ENCODE data around the gene NQO2. TPM values are rescaled to one million over a fixed set of nuclear protein-coding genes. Genes with fewer than 3 reads are reported as not detected.
A peak's percentile ranks its signal among the peaks of the same experiment; 100 is the strongest.
"Not testable (repeated sequence)": the region's sequence is repeated elsewhere in the genome, so short reads cannot be mapped to it uniquely, and the experiment has no call there.

NQO2 gene
- total RNA-seq, 3 donors from 2014 or later (not counting 1 experiment from before 2014, with no cell fraction given): 13.1 to 21.7 (median 16.2) TPM

GRCh38 chr6:3022765-3023662 lies 23.3 kb downstream of the NQO2 start:
- Histone ChIP-seq H3K27ac (ENCODE audit: low read length) (peak overlapping the region; percentile 92), H3K4me1 (ENCODE audit: control insufficient read depth, insufficient read depth, low read length) (peaks cover 61% of the 10 kb centered on the region), H3K4me3 (ENCODE audit: low read length) (peak overlapping the region; percentile 59), H3K36me3 (ENCODE audit: control insufficient read depth, insufficient read depth, low read length) (peaks cover 2% of the 10 kb centered on the region), H3K9me3 (ENCODE audit: control insufficient read depth, insufficient read depth, low read length) (no peaks in the 10 kb centered on the region), H3K27me3 (ENCODE audit: control insufficient read depth, insufficient read depth, low read length) (no peaks in the 10 kb centered on the region)
- ATAC-seq (peak; percentile 5 to 27 (median 10)), DNase-seq (peak in 1 of 2 donors; percentile 57)
- 18% methylated on average over 26 of the region's 26 CpGs for WGBS (ENCODE audit: insufficient coverage)
- Mint-ChIP-seq H3K27ac (peak overlapping the region; percentile 86 to 96), H3K9me3 (no peaks in the 10 kb centered on the region), H3K36me3 (peaks cover 8% of the 10 kb centered on the region), H3K4me1 (peaks cover 37 to 44% of the 10 kb centered on the region in 2 donors), H3K27me3 (ENCODE audit: low read depth in 2 of 2) (no peaks in the 10 kb centered on the region), H3K4me3 (peak overlapping the region; percentile 99)
- TF ChIP-seq CTCF (IDR thresholded peaks at IDR 0.05): no peak
- intact Hi-C loops (cut with micrococcal nuclease): no loop called here

GRCh38 chr6:3023663-3024483 lies 24.2 kb downstream of the NQO2 start:
- ATAC-seq: peak; percentile 90 to 94 (median 94)
- H3K4me3 Mint-ChIP-seq: peak overlapping the region; percentile 99
- H3K27me3 ChIP-seq (ENCODE audit: control insufficient read depth, insufficient read depth, low read length): no peaks in the 10 kb centered on the region
- peak overlapping the region; percentile 92 for H3K27ac ChIP-seq (ENCODE audit: low read length)
- no peaks in the 10 kb centered on the region for H3K27me3 Mint-ChIP-seq (ENCODE audit: low read depth in 2 of 2)
- peaks cover 8% of the 10 kb centered on the region for H3K36me3 Mint-ChIP-seq
- H3K4me1 ChIP-seq (ENCODE audit: control insufficient read depth, insufficient read depth, low read length): peaks cover 68% of the 10 kb centered on the region
- H3K27ac Mint-ChIP-seq: peak overlapping the region; percentile 86 to 96
- peaks cover 2% of the 10 kb centered on the region for H3K36me3 ChIP-seq (ENCODE audit: control insufficient read depth, insufficient read depth, low read length)
- DNase-seq: peak; percentile 80 to 88
- 9% methylated on average over 30 of the region's 32 CpGs for WGBS (ENCODE audit: insufficient coverage)
- no peaks in the 10 kb centered on the region for H3K9me3 ChIP-seq (ENCODE audit: control insufficient read depth, insufficient read depth, low read length)
- H3K9me3 Mint-ChIP-seq: no peaks in the 10 kb centered on the region
- no peak for TF ChIP-seq CTCF (IDR thresholded peaks at IDR 0.05)
- H3K4me1 Mint-ChIP-seq: peaks cover 42 to 44% of the 10 kb centered on the region in 2 donors
- H3K4me3 ChIP-seq (ENCODE audit: low read length): peak overlapping the region; percentile 59
- intact Hi-C loops (cut with micrococcal nuclease): loop anchor here (1.0 kb wide), 1 partner anchor 25 kb away; the partner anchor contains the start of gene NQO2

GRCh38 chr6:3026791-3027626 lies 27.3 kb downstream of the NQO2 start:
- peak overlapping the region; percentile 72 to 90 for H3K27ac Mint-ChIP-seq
- ATAC-seq: peak; percentile 15 to 54 (median 49)
- Histone ChIP-seq H3K4me1 (ENCODE audit: control insufficient read depth, insufficient read depth, low read length) (peaks cover 66% of the 10 kb centered on the region), H3K27me3 (ENCODE audit: control insufficient read depth, insufficient read depth, low read length) (peaks cover 2% of the 10 kb centered on the region), H3K9me3 (ENCODE audit: control insufficient read depth, insufficient read depth, low read length) (no peaks in the 10 kb centered on the region), H3K27ac (ENCODE audit: low read length) (peak overlapping the region; percentile 60), H3K36me3 (ENCODE audit: control insufficient read depth, insufficient read depth, low read length) (no peaks in the 10 kb centered on the region), H3K4me3 (ENCODE audit: low read length) (no peak overlapping the region)
- 51% methylated on average over 20 of the region's 20 CpGs for WGBS (ENCODE audit: insufficient coverage)
- intact Hi-C loops (cut with micrococcal nuclease): no loop called here
- H3K4me3 Mint-ChIP-seq: peak overlapping the region; percentile 77
- peak; percentile 25 to 65 for DNase-seq
- H3K27me3 Mint-ChIP-seq (ENCODE audit: low read depth in 2 of 2): peaks cover 0 to 7% of the 10 kb centered on the region in 2 donors
- no peaks in the 10 kb centered on the region for H3K36me3 Mint-ChIP-seq
- H3K4me1 Mint-ChIP-seq: peaks cover 35 to 42% of the 10 kb centered on the region in 2 donors
- no peaks in the 10 kb centered on the region for H3K9me3 Mint-ChIP-seq
- no peak for TF ChIP-seq CTCF (IDR thresholded peaks at IDR 0.05)

- H3K27ac ChIP-seq (ENCODE audit: low read length); H3K4me3 Mint-ChIP-seq; intact Hi-C loops (cut with micrococcal nuclease): not testable (repeated sequence)
Observed at GRCh38 chr6:3028156-3028555, 28.5 kb downstream of the NQO2 start.

More at GRCh38 chr6:3028156-3028555, 28.5 kb downstream of the NQO2 start:
- peaks cover 54% of the 10 kb centered on the region for H3K4me1 ChIP-seq (ENCODE audit: control insufficient read depth, insufficient read depth, low read length)
- H3K4me1 Mint-ChIP-seq: peaks cover 30 to 37% of the 10 kb centered on the region in 2 donors
- H3K36me3 Mint-ChIP-seq; H3K27me3 ChIP-seq (ENCODE audit: control insufficient read depth, insufficient read depth, low read length); H3K9me3 Mint-ChIP-seq; H3K27me3 Mint-ChIP-seq (ENCODE audit: low read depth in 2 of 2); H3K36me3 ChIP-seq (ENCODE audit: control insufficient read depth, insufficient read depth, low read length); ATAC-seq; H3K9me3 ChIP-seq (ENCODE audit: control insufficient read depth, insufficient read depth, low read length); H3K27ac Mint-ChIP-seq; DNase-seq; H3K4me3 ChIP-seq (ENCODE audit: low read length): not testable (repeated sequence)
- WGBS (ENCODE audit: insufficient coverage): 94% methylated on average over 5 of the region's 5 CpGs
